COLO668 (cell line): Measurements from ENCODE around the gene SLFN14.
"Not testable (repeated sequence)": the region's sequence is repeated elsewhere in the genome, so short reads cannot be mapped to it uniquely, and the experiment has no call there.

Experiments
- DNase-seq: peaks from one replicate; lab custom pipeline; 2025; ENCODE audit not compliant: unreplicated experiment; lab: John Stamatoyannopoulos, UW

SLFN14 gene

DNA sequence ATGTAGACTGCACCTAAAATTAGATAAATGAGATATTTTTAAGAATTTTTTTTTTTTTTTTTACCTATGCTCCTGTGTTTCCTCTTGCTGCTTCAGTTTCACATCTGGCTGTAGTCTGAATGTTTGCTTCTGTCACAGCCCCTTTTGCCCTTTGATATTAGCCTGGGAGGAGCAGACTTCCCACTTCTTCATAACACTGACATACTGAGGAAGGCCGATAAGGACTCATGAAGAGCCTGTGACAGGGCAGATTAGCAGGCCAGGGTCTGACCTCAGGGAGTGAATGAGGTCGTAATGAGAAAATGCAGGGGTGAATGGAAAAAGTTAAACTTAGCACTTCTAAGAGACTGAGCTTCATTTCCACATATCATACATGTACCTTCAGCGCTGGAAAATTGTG lies at the start of gene SLFN14:
Gene SLFN14, minus strand, starts transcription at position 117 of the 400 bp plus-strand sequence. CDS start 2,757 bp downstream, outside the sequence.
- DNase-seq = no peak

- no peak for DNase-seq
These were observed 49.2 kb upstream of the SLFN14 start for GRCh38 chr17:35609831-35610230.

DNA sequence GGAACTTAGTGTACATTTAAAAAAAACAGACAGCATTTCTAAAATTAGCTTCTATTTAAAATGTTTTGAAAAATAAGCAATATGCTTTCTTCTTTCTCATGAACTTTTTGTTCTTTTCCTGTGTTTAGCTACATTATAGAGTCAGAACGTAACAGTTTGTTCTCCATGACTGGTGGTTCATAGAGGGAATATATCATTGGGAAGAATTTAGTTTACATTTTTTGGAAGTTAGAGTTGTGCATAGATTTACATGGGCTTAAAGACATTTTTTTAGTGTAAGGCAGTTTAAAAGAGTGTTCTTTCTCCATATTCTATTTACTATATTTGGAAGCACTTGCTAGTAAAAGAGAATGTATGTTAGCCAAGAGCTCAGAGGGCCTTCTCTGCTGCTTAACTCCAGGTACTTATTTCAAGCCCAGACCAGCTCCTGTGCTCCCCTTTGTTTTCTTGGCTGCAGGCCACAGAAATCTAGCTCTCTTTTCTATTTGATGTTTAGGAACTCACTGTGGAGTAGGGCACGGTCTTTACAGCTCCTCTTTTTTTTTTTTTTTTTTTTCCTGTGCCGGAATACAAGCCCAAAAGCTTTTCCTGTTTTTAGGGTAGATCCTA lies 46.7 kb upstream of the SLFN14 start:
- no peak for DNase-seq

DNA sequence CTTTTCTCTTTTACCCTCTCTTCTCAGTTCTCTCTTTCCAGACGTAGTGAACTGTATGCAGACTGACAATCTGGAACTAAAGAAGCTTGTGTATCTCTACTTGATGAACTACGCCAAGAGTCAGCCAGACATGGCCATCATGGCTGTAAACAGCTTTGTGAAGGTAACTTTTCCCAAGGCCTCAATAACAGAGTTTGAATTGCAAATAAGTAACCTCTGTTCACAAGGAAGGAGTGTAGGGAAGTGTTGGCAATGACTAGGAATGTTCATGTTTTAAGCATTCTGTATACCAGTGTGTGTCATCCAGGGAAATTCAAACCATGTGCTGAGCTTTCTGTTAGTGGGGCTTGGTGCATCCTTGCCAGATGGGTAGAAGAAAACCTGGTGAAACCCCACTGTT lies 45.1 kb upstream of the SLFN14 start:
- DNase-seq = no peak

- DNase-seq = no peak
These were observed 43.1 kb upstream of the SLFN14 start for GRCh38 chr17:35603674-35604073.

DNA sequence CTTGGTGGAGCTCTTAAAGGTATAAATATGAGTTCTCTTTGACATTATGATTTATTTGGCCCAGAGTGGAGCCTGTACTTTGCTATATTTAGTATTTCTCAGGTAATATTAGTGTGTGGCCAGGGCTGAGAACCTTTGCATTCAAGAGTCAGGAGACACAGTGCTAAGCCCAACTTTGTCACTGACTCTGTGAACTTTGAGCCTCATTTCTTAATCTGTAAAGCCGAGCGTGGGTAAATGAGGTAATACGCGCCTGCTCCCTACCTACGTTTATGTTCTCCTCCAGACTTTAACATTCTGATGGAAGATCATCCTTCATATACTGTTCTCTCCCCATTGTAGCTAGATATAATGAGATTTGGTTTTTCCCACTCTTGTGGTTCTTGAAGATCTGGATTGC lies 37.0 kb upstream of the SLFN14 start:
- DNase-seq = no peak

- no peak for DNase-seq
These were observed 36.1 kb upstream of the SLFN14 start for GRCh38 chr17:35596530-35597233.

- no peak for DNase-seq
These were observed 35.5 kb upstream of the SLFN14 start for GRCh38 chr17:35596072-35596471.

DNA sequence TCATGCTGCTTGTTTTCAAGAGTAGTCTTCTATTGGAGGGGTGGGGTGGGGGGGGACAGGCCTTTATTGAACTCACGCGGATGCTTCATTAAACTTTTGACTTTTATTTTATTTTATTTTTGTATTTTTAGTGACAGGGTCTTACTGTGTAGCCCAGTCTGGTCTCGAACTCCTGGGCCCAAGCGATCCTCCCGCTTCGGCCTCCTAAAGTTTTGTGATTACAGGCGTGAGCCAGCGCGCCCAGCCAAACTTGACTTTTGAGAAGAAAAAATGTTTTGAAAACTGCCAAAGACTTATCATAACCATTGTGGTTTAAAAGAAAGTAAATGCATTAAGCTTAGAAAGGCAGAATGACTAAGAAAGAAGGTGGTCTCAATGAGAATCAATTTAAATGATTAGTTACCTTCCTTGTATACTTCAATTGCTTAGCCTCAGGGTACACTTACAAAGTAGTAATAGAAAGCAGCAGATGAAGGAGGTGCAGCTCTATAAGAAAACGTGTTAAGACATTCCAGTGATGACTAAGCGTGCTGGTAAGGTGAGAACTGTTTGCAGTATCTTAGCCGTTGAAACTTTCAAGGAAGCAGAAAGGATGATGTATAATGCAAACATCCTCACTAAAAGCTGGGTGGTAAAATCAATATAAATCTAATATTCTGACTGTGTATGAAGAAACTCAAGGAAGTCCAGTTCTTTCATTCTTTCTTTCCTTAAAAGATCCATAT lies 27.7 kb upstream of the SLFN14 start:
- DNase-seq = no peak

GRCh38 chr17:35587074-35587961 lies 26.7 kb upstream of the SLFN14 start, which contains the start of gene AP2B1:
Gene AP2B1, plus strand, starts transcription at chr17:35587322. Its CDS starts 6,709 bp downstream, at chr17:35594031.
- DNase-seq = peak; percentile 85

DNA sequence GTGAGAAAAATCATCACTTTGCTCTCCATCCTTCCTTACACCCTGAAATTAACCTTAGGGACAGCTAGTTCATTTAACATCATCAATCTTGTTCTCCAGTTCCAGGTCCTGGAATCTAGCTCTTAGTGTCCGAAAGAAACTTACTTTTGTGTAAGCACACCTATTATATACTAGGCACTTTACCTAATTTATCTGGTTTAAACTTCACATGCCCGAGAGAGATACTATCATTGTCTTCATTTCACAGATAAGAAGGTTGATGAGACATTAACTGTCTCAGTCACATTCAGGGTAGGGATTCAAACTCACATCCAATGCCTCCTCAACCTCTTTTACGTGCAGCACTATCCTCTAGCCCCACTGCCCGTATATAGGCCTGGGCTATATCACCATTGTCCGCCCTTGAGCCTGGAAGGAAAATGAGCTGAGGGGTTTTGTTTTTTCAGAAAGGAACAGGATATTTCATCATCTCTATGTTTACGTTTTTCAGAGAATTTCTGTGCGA lies 26.0 kb upstream of the SLFN14 start:
- DNase-seq = no peak

GRCh38 chr17:35584061-35584460 lies 23.4 kb upstream of the SLFN14 start:
- no peak for DNase-seq

GRCh38 chr17:35578929-35579432 lies 18.4 kb upstream of the SLFN14 start:
- DNase-seq = no peak

- DNase-seq = peak; percentile 82
These were observed 17.7 kb upstream of the SLFN14 start, which contains the start of gene PEX12 for GRCh38 chr17:35578197-35578928. Gene PEX12, minus strand, starts transcription at chr17:35578571. Its CDS starts 550 bp downstream, at chr17:35578021.

DNA sequence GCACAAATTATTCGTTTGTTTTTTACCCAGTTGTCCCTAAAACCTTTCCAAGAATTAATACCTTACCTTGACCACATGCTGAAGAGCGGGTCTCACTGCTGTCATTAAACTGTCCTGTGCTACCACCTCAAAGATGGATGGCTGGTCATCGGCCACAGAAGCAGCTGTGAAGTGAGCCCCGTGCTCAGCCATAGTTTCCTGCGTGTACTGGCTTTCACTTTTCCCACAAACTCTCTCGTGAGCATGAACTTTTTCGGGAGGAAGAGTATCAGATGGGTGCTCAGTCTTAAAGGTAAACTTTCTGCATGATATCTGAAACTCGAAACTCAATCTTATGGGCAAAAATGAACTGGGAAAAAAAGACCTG lies 17.2 kb upstream of the SLFN14 start:
- no peak for DNase-seq

DNA sequence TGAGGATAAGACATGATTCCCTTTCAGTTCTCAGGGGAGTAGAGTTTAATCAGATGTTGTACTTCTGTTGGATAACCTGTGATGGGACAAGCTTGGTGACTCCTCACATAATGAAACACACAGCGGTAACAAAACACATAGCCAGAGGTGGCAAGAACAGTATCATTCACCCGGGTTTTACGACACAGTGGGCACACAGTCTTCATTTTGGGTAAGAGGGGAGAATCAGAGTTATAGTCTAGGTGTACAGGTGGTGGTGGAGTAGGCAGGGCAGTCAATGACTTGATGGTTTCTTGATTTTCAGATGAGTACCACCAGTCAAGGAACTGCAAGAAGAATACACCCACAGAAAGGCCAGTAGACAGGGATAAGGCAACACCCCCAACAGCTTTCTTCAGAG lies 15.1 kb upstream of the SLFN14 start:
- DNase-seq = no peak

GRCh38 chr17:35569405-35569804 lies 8.8 kb upstream of the SLFN14 start:
- no peak for DNase-seq

DNA sequence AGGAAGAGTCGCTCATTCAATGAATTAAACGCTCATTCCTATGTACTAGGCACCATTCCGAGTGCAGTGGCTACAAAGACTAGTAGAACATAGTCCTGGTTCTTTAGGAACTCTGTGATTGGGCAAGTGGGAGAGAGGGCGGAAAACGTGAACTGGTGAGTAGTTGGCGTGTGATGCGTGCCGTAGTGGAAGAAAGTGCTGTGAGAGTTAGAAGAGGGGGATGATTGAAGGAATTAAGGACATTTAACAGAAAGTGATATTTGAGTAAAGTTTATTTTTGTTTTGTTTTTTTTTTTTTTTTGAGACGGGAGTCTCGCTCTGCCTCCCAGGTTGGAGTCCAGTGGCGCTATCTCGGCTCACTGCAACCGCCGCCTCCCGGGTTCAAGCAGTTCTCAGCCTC lies 7.9 kb upstream of the SLFN14 start:
- no peak for DNase-seq

GRCh38 chr17:35566968-35567367 lies 6.3 kb upstream of the SLFN14 start:
- DNase-seq = no peak

DNA sequence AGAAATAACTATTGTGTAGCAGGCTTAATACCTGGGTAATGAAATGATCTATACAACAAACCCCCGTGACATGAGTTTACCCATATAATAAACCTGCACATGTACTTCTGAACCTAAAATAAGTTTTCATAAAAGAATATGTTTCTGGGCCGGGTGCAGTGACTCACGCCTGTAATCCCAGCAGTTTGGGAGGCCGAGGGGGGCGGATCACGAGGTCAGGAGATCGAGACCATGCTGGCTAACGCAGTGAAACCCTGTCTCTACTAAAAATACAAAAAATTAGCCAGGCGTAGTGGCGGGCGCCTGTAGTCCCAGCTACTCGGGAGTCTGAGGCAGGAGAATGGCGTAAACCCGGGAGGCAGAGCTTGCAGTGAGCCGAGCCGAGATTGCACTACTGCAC lies 2.6 kb upstream of the SLFN14 start:
- not testable (repeated sequence) for DNase-seq
